Osteocyte (in vitro differentiated cells): ENCODE data around the gene UBXN11. TPM values are rescaled to one million over a fixed set of nuclear protein-coding genes. Genes with fewer than 3 reads are reported as not detected.

Experiments
- DNase-seq: peaks from one replicate; pipeline ENCODE4 v3.0.0; 2021; ENCODE audit warnings: mixed read lengths; ENCODE audit not compliant: unreplicated experiment; ENCODE audit errors: extremely low spot score
- H3K27ac Mint-ChIP-seq: one replicate; pipeline ENCODE4 v1.8.0; 2021; ENCODE audit warnings: mild to moderate bottlenecking, mixed read lengths; ENCODE audit not compliant: unreplicated experiment
- H3K27me3 Mint-ChIP-seq: one replicate; pipeline ENCODE4 v1.8.0; 2021; ENCODE audit warnings: mixed read lengths; ENCODE audit not compliant: unreplicated experiment
- H3K36me3 Mint-ChIP-seq: one replicate; pipeline ENCODE4 v1.8.0; 2021; ENCODE audit warnings: mixed read lengths; ENCODE audit not compliant: unreplicated experiment
- H3K4me1 Mint-ChIP-seq: one replicate; pipeline ENCODE4 v1.8.0; 2021; ENCODE audit warnings: mixed read lengths; ENCODE audit not compliant: unreplicated experiment
- H3K4me3 Mint-ChIP-seq: one replicate; pipeline ENCODE4 v1.8.0; 2021; ENCODE audit warnings: mild to moderate bottlenecking, moderate library complexity, mixed read lengths; ENCODE audit not compliant: unreplicated experiment
- H3K9me3 Mint-ChIP-seq: one replicate; pipeline ENCODE4 v1.8.0; 2021; ENCODE audit warnings: mixed read lengths; ENCODE audit not compliant: unreplicated experiment
- total RNA-seq: library from RNA; stranded (reverse); gene quantifications from 2 replicates; pipeline ENCODE4 v1.2.1, GENCODE V29; 2021
- TF ChIP-seq, protein P1 (sequence below): fragments of 200-600 bp; sonication (generic); IDR thresholded peaks from 2 replicates; pipeline ENCODE4 v1.5.0; 2021; ENCODE audit warnings: antibody characterized with exemption, mild to moderate bottlenecking, moderate library complexity

Gene UBXN11
- total RNA-seq, 1 donor from 2014 or later: 17.0 TPM

DNA sequence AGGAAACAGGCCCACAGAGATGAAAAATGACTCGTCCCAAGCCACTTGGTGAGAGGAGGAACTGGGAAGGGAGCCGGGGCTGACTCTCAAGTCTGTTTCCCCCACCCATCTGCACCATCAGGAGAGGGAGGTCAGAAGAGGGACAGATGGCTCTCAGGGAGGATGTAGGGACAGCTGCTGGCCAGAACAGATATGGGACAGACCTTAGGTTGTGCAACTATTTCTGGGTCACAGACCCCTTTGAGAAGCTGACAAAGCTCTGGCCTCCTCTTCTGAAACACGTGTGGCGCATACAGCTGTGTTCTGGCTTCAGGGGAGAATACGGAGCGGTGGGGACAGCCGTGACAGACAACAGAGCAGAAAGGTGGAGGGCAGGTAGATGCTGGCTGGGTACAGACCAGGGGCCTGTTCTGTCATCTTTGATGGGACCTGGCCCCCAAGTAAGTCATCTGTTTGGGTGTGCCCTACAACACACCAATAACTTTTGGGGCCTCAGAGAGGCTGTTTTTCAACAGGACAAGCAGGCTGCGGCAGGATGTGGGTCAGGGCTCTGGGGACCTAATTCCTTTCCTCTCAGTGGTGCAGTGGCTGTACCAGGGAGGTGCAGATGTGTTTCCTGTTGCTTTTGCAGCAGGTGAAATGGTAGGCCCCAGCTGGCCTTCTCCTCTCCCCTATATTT lies 19.3 kb downstream of the UBXN11 start:
- Mint-ChIP-seq H3K4me1 (peaks cover 31% of the 10 kb centered on the region), H3K27me3 (no peaks in the 10 kb centered on the region), H3K4me3 (no peak overlapping the region), H3K9me3 (no peaks in the 10 kb centered on the region), H3K36me3 (peaks cover 1% of the 10 kb centered on the region), H3K27ac (peak overlapping the region; percentile 15)
- DNase-seq: no peak
- TF ChIP-seq, protein P1, sequence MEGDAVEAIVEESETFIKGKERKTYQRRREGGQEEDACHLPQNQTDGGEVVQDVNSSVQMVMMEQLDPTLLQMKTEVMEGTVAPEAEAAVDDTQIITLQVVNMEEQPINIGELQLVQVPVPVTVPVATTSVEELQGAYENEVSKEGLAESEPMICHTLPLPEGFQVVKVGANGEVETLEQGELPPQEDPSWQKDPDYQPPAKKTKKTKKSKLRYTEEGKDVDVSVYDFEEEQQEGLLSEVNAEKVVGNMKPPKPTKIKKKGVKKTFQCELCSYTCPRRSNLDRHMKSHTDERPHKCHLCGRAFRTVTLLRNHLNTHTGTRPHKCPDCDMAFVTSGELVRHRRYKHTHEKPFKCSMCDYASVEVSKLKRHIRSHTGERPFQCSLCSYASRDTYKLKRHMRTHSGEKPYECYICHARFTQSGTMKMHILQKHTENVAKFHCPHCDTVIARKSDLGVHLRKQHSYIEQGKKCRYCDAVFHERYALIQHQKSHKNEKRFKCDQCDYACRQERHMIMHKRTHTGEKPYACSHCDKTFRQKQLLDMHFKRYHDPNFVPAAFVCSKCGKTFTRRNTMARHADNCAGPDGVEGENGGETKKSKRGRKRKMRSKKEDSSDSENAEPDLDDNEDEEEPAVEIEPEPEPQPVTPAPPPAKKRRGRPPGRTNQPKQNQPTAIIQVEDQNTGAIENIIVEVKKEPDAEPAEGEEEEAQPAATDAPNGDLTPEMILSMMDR: no peak

DNA sequence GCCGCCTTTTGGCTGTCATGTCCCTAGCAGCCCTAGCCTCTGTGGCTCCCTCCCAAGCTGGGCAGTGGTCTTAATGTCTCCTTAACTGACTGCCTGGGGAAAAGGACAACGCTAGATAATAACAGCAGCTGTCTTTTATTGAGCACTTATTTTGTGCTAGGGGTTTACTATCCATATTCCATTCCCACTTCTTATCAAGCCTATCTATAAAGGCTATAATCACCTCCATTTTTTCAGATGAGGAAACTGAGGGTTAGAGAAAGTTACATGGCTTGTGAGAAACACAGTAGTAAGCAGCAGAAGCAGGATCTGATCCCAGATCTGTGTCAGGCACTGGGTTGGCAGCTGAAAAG lies 20.4 kb downstream of the UBXN11 start:
- H3K4me3 Mint-ChIP-seq: no peak overlapping the region
- no peak overlapping the region for H3K27ac Mint-ChIP-seq
- no peak for DNase-seq
- no peaks in the 10 kb centered on the region for H3K9me3 Mint-ChIP-seq
- H3K4me1 Mint-ChIP-seq: peaks cover 40% of the 10 kb centered on the region
- TF ChIP-seq, protein P1: no peak
- peaks cover 1% of the 10 kb centered on the region for H3K36me3 Mint-ChIP-seq
- no peaks in the 10 kb centered on the region for H3K27me3 Mint-ChIP-seq

DNA sequence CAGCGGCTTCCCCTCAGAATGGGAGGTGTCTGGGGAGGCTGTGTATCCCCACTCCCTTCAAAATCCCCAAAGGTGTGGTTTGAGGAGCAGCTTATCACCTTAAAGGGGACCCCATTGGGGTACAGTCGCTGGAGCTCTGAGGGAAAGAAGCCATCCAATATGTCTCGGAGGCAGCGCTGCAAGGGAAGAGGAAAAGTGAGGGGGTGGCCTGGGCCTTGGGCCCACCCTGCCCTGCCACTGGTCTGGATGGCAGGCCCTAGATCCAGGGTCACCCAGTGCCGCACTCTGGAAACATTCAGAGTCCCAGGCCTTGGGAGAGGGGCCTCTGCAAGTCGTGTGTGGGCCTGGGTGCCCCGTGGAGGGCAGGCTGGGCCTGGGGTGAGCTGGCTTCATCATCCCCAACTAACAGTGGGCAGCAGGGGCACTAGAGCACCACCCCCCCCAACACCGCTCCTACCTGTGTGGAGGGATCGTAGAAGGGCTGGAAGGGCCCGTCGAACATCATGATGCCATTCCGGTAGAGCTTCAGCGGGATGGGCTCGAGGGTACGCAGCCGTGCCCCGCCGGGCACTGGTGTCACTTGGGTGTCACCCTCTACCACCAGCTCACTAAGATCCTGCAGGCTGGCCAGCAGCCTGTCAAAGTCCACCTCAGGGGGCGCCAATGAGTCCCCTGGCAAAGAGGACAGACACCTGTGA lies 20.9 kb downstream of the UBXN11 start:
- Mint-ChIP-seq H3K36me3 (peaks cover 1% of the 10 kb centered on the region), H3K4me1 (peaks cover 44% of the 10 kb centered on the region), H3K27me3 (no peaks in the 10 kb centered on the region), H3K9me3 (no peaks in the 10 kb centered on the region), H3K4me3 (no peak overlapping the region), H3K27ac (no peak overlapping the region)
- no peak for DNase-seq
- TF ChIP-seq, protein P1: peak; percentile 31

DNA sequence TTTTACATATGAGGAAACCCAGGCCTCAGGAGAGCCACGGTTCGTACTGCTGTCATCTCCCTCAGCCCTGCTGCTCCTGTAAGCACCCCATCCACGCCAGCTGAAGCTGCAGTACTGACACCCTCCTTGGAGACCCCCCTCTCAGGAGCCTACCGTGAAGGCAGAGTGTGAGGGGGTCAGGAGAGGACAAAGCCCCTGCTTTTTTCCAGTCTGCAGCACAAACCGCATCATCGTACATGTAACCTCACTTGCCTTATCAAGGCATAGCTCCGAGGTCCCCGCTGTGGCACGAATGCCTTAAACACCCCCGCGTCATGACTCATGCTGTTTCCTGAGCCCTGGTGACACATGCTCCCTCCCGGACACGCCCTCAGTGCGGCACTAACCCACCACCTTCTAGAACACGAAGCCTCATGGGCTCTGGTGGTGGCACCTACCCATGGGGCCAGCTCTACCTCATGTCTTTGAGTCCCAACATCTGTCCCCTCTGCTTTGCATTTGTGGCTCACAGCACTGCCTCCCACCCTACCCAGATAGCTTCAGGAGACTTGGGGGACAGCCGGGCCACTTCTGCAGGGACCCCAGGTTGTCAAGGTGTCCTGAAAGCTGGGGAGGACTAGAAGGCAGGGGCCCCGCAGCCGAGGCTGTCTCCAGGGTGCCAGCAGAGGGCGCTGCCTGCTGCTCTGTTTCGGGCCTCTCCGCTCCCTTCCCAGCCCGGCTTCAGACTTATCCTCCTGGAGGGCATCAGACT lies 21.7 kb downstream of the UBXN11 start:
- Mint-ChIP-seq H3K4me3 (no peak overlapping the region), H3K36me3 (peaks cover 1% of the 10 kb centered on the region), H3K4me1 (peaks cover 47% of the 10 kb centered on the region), H3K27me3 (no peaks in the 10 kb centered on the region), H3K9me3 (no peaks in the 10 kb centered on the region), H3K27ac (peak overlapping the region; percentile 89)
- TF ChIP-seq, protein P1: peak; percentile 73
- DNase-seq: no peak
